COLO668 (cell line): ENCODE measurements around the gene FMO4.
A peak's percentile ranks its signal among the peaks of the same experiment; 100 is the strongest.
"Not testable (repeated sequence)": the region's sequence is repeated elsewhere in the genome, so short reads cannot be mapped to it uniquely, and the experiment has no call there.

Source experiments
- DNase-seq: peaks from one replicate; lab custom pipeline; 2025; ENCODE audit not compliant: unreplicated experiment; lab: John Stamatoyannopoulos, UW

FMO4 gene

GRCh38 chr1:171313835-171314320, at the start of gene FMO4:
FMO4 (plus strand) TSS chr1:171314183; CDS start chr1:171319826, 5,643 bp downstream.
- DNase-seq, result peak; percentile 51

- DNase-seq, result no peak
Observed at GRCh38 chr1:171265686-171266085, 48.3 kb upstream of the FMO4 start.

- no peak for DNase-seq
Observed at GRCh38 chr1:171266930-171267329, 47.1 kb upstream of the FMO4 start.

GRCh38 chr1:171267391-171267790, 46.6 kb upstream of the FMO4 start:
- DNase-seq, result no peak

GRCh38 chr1:171270806-171271205, 43.2 kb upstream of the FMO4 start:
- no peak for DNase-seq

GRCh38 chr1:171277534-171277933, 36.4 kb upstream of the FMO4 start:
- DNase-seq, result no peak

- no peak for DNase-seq
Observed at GRCh38 chr1:171279234-171279633, 34.7 kb upstream of the FMO4 start.

- DNase-seq, result no peak
Observed at GRCh38 chr1:171279678-171280077, 34.3 kb upstream of the FMO4 start.

GRCh38 chr1:171280599-171280998, 33.4 kb upstream of the FMO4 start:
- no peak for DNase-seq

- no peak for DNase-seq
Observed at GRCh38 chr1:171286032-171286705, 27.8 kb upstream of the FMO4 start.

GRCh38 chr1:171290621-171291020, 23.4 kb upstream of the FMO4 start:
- DNase-seq, result no peak

GRCh38 chr1:171292799-171293198, 21.2 kb upstream of the FMO4 start:
- DNase-seq, result no peak

- DNase-seq, result not testable (repeated sequence)
Observed at GRCh38 chr1:171295383-171295782, 18.6 kb upstream of the FMO4 start.

- no peak for DNase-seq
Observed at GRCh38 chr1:171295821-171296220, 18.2 kb upstream of the FMO4 start.

- DNase-seq, result no peak
Observed at GRCh38 chr1:171296897-171297296, 17.1 kb upstream of the FMO4 start.

- DNase-seq, result no peak
Observed at GRCh38 chr1:171298696-171299095, 15.3 kb upstream of the FMO4 start.

GRCh38 chr1:171299342-171299741, 14.6 kb upstream of the FMO4 start:
- DNase-seq, result no peak

GRCh38 chr1:171300401-171300800, 13.6 kb upstream of the FMO4 start:
- DNase-seq, result no peak

GRCh38 chr1:171310661-171311087, 3.3 kb upstream of the FMO4 start:
- DNase-seq, result no peak

GRCh38 chr1:171311771-171312558, 2.0 kb upstream of the FMO4 start:
- DNase-seq, result no peak

- no peak for DNase-seq
Observed at GRCh38 chr1:171313319-171313834, 606 bp upstream of the FMO4 start.

- no peak for DNase-seq
Observed at GRCh38 chr1:171329251-171329650, 15.3 kb downstream of the FMO4 start.
